CD4-positive, alpha-beta T cell treated with Interleukin-15 for 1 hour (primary cell): ENCODE results near the gene TMEM126B.
"Not testable (repeated sequence)": the region's sequence is repeated elsewhere in the genome, so short reads cannot be mapped to it uniquely, and the experiment has no call there.

Source experiments
- DNase-seq: peaks from one replicate; pipeline ENCODE4 v3.0.0-alpha.2; 2020

TMEM126B gene

GRCh38 chr11:85651118-85651517 lies 22.7 kb downstream of the TMEM126B start:
- no peak for DNase-seq

DNA sequence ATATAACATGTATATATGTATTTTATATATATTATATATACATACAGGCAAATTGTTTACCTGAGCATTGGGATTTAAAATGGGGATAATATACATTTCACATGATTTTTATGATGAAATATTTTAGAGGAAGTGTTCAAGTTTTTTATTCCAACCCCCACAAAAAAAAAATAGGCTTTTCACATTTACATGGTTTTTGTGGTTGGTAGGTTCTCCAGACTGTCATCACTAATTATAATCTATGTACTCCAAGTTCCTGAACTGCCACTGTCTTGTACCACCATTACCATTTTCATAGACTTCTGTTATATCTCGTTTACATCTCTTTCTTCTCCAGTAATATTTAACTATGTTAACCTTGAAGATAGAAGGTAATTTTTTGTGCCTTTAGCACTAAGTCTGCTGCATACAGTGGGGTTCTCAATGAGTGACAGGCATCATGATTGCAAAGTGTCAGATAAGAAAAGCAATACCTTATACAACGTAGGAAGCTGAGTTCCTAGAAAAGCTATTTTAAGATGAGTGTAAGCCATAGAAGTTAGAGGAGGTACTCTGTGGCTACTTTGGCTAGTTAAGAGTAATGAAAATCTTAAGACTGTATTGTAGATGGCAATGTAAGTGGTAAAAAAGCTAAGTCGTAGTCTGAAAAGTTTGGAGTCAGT lies 24.5 kb downstream of the TMEM126B start:
- DNase-seq, result no peak

DNA sequence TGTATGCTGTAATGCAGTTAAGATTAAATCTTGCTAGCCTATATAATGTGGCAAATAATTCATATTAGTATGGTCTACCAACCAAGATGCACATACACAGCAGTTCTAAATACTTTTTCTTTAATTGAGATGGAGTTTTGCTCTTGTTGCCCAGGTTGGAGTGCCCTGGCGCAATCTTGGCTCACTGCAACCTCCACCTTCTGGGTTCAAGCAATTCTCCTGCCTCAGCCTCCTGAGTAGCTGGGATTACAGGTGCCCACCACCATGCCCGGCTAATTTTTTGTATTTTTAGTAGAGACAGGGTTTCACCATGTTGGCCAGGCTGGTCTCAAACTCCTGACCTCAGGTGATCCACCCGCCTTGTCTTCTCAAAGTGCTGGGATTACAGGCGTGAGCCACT lies 25.9 kb downstream of the TMEM126B start:
- not testable (repeated sequence) for DNase-seq

DNA sequence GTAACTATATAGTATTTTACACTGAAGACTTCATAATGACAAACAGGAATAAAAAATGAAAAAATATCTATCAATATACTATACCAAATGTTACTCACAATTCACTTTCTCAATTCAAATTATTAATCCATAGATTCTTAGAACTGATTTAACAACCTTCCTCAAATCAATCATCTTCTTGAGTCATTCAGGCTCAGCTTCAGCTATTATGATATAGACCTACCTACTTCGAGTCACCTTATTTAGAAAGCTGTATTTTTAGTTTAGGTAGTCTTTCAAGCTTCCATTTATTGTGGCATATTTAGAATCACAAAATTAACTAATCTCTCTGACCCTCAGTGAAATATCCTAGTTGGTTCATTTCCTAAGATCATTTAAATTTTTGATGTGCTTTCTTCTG lies 28.4 kb downstream of the TMEM126B start:
- DNase-seq, result no peak

GRCh38 chr11:85658180-85658579 lies 29.8 kb downstream of the TMEM126B start:
- no peak for DNase-seq

DNA sequence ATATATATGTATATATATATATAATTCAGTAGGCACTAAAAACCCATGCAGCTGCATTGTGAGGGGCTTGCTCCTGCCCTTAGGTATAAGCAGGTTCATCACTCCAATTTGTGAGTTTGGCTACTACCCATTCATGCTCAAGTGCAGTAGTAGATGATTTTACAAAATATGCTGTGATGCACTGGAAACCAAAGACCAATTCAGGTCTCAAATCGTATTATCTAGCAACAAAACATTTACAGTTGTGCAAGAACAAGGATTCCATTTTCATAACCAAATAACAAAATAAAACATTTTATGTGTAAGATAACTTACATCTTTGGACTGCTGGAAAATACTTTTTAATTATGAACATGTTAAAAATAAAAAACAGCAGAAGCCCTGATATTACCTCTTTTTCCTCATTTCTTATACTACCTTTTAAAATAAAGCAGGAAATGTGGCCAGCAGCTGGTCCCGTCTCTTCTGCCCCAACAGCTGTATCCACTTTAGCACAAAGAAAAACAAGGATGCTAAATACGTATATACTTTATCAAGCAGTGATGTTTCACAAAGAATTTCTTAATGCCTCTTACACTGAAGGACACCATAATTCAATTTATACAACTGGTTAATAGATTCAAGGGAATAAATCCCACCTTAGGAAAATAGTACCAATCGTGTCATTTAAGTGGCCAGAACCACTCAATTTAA lies 33.7 kb downstream of the TMEM126B start:
- DNase-seq, result no peak

DNA sequence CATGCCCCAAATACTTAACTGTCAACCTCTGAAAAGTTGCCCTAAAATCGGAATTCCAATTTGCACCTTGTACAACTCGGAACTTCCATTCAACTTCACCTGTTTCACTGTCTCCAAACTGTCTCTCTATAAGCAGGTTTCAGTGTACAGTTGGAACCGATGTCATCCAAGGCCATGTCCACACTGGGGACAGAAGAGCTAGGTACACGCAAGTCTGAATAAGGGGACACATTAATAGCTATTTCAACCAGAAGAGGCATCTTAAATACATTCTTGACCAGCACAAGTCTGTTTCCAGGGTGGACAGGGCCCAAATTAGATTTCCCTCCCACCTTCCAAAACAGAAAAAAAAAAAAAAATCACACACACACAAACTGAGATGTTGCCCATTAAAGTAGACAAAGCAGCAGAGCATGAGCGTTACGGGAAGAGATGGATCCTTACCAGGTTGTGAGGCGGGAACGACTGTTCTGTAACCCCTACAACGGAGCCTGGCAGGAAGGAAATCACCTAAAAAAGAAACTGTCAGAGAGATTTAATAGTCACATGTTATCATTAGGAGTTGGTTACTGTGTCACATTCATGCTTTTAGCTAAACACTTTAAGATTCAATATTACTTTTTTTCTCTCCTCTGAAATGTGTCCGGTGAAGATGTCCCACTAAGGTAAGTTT lies 34.8 kb downstream of the TMEM126B start:
- no peak for DNase-seq

DNA sequence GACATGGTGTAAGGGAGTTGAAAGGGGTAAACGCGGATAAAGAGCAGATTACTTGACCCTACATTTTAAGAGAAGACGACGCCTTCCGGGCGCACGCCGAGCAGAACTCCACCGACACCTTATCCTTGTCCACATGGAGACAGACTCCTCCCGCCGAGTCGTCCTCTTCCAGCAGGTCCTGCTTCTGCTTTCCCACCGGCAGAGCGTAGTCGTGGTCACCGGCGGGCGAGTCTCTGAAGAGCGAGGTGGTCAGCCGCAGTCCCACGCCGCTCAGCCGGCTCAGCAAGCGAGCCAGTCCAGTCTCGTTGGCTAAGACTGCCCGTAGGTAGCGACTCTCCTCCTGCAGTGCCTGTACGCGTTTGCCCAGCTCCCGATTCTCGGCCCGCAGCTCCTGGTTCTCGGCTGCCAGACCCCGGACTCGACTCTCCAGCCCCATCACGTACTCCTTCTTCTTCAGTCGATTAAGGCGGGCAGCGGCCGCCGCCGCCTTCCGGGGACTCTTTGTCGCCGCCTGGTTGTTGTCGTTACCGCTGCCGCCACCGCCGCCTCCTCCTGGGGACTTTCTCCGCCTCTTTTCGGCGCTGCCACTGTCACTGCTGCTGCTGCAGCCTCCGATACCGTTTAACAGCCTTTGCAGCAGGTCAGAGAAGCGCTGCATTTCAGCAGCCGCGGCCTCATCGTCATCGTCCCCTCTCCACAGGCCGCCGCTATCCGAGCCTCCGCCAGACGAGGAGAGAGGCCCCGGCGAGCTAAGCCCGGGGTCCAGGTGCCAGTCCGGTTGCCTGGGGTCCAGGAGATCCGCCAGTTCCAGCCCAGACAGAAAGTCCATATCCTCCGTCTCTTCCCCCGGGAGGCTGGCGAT lies 35.6 kb downstream of the TMEM126B start:
- peak; percentile 89 for DNase-seq

DNA sequence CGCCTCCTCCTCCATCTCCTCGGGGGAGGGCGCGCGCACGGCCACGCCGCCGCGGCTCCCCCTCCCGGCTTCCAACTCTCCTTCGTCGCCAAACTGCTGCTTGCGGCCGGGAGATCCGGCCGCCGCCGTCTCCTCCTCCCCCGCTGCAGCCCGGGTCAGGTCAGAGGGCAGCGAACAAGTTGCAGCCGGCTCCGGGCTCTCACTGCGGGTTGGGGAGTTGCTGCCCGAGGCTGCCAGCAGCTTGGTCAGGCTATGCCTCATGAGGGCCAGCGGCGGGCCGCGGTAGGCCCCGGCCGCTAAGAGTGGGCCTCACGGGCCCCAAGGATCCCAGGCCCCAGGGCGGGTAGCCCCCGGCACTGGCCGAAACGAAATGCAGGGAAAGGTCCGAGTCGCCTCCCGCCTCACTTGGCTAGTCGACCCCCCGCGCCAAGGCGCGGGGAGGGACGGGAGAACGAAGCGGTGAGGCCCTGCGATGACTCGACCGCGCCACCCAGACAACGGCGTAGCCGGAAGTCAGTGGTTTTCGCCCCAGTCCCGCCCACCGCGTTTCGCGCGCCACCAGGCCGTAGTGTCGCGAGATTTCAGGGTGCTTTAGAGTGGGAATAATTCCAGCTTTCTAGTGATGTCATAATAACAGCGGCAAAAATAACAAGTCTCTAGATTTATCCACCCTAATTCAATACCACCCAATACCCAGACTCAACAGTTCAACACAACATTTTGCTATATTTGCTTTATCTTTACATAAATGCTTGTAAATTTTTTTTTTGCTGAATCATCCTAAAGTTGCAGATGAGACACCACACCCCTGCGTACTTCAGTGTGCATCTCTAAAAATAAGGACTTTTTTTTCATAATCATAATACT lies 36.5 kb downstream of the TMEM126B start, which contains the start of gene CREBZF:
CREBZF (minus strand) TSS at position 515 of the 867 bp plus-strand sequence; CDS start at position 261, 254 bp downstream.
- DNase-seq, result peak; percentile 93

DNA sequence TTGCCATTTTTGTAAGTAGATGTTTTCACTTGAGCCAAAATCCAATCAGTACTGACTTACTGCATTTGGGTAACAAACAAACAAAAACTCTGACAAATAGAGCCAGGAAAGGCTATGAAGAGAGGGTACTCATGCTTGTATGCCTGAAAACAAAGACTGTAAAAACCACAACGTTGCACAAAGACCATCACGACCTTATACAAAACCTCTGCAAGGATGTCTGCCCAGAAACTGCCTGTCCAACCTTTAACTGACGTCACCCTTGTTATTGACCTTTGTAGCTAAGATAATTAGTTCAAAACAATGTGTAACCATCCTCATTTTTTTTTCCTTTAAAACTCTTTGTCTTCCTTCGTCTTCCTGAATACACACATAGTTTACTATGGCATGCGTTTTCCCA lies 37.3 kb downstream of the TMEM126B start:
- no peak for DNase-seq

- no peak for DNase-seq
Observed at GRCh38 chr11:85666687-85667086, 38.3 kb downstream of the TMEM126B start.

- no peak for DNase-seq
Observed at GRCh38 chr11:85668157-85668556, 39.8 kb downstream of the TMEM126B start.

- not testable (repeated sequence) for DNase-seq
Observed at GRCh38 chr11:85670949-85671663, 42.7 kb downstream of the TMEM126B start.

DNA sequence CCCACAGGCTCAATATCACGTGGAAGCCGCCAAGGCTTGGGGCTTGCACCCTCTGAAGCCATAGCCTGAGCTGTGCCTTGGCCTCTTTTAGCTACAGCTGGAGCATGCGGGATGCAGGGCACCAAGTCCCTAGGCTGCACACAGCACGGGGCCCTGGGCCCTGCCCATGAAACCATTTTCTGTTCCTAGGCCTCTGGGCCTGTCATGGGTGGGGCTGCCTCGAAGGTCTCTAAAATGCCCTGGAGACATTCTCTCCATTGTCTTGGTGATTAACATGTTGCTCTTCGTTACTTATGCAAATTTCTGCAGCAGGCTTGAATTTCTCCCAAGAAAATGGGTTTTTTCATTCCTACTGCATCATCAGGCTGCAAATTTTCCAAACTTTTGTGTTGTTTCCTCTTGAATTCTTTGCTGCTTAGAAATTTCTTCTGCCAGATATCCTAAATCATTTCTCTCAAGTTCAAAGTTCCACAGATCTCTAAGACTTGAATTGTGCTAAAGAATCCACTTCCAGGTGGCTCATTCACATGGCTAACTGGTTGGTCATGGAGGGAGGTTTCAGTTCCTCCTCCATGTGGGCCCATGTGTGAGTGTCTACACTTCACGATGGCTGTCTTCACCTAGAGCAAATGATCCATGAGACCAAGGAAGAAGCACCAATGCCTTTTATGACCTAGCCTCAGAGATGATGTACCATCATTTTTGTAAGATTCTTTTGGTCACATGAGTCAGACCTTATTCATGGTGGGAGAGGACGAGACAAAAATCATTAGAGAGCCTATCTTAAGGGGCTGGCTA lies 43.9 kb downstream of the TMEM126B start:
- DNase-seq, result no peak

DNA sequence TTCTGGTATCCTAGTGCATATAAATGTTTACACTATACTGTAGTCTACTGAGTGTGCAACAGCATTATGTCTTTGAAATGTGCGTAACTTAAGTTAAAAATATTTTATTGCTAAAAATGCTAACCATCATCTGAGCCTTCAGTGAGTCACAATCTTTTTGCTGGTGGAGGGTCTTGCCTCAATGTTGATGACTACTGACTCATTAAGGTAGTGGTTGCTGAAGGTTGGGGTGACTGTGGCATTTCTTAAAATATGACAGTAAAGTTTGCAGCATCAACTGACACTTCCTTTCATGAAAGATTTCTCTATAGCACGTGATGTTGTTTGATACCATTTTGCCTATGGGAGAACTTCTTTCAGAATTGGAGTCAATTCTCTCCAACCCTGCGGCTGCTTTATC lies 45.0 kb downstream of the TMEM126B start:
- DNase-seq, result no peak

DNA sequence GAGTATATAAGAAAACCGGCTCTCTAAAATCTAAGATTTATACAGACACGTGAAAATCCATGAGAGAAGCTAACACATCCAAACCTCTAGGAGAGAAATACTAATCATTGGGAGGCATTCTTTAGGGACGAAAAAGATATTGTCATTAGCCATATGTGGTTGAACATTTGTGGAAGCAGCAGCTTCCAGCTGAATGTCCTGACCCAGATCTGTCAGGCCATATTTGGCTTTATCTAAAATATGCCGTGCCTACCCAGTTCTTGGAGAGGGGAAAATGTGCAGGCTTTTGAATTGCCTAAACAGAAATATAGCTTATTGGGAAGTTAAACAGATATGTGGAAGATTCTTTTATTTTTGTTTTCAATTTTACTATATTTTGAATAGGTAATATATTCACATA lies 51.2 kb downstream of the TMEM126B start:
- no peak for DNase-seq

- DNase-seq, result no peak
Observed at GRCh38 chr11:85680897-85681296, 52.5 kb downstream of the TMEM126B start.

- peak; percentile 73 for DNase-seq
Observed at GRCh38 chr11:85682330-85683305, 54.2 kb downstream of the TMEM126B start.
